AG08396 (cell line): ENCODE data around the gene C7orf57.

Source experiments
- DNase-seq: peaks from one replicate; pipeline ENCODE4 v3.0.0; 2012; ENCODE audit warnings: low spot score, mixed read lengths

C7orf57 gene

DNA sequence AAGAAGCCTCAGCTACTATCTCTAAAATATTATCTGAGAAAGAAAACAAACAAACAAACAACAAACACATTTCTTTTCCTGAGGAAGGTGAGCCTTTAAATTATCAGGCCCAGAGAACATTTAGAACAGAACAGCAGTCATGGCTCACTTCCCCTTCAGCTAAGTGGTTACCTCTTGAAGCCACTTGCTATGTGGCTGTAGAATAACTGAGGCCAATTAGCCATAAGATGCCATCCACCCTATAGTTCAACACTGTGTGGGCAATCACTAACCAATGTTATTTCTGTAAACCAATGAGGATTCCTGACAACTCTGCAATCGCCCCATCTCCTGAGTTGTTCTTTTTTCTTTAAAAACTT is 50.1 kb downstream of the C7orf57 start:
- DNase-seq: no peak

DNA sequence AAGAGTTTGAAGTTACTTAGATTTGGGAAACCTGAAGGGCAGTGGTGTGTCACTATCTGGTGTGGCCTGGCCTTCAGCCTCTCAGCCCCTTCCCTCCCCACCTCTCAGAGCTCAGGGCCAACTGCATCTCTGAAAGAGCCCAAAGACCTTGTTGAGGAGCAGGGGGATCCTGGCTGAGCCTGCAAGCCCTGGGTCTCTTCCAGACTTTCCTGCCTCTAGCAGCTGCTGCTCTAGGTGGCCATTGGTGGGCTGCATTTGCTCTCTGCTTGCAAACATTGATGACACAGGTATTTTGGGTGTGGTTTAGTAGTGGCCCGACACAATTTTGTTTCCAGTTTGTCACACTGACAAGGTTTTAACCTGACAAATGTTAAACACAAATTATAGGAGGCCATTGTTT is 50.6 kb downstream of the C7orf57 start:
- no peak for DNase-seq

DNA sequence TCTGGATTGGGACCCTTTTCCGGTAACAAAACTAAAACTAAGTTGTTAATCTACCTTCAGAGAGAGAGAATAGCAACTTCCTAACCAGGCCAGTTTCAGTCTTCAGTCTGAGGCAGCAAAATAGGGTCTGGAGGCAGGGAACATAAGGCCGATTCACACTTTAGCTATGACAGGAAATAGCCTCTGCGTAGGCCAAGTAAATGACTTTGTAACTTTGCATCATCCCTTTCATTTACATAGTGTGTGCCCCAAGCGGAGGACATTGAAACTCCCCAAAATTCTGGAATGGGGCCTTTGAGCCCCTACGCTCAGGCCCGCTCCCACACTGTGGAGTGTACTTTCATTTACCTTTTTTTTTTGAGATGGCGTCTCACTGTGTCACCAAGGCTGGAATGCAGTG is 52.0 kb downstream of the C7orf57 start:
- no peak for DNase-seq

DNA sequence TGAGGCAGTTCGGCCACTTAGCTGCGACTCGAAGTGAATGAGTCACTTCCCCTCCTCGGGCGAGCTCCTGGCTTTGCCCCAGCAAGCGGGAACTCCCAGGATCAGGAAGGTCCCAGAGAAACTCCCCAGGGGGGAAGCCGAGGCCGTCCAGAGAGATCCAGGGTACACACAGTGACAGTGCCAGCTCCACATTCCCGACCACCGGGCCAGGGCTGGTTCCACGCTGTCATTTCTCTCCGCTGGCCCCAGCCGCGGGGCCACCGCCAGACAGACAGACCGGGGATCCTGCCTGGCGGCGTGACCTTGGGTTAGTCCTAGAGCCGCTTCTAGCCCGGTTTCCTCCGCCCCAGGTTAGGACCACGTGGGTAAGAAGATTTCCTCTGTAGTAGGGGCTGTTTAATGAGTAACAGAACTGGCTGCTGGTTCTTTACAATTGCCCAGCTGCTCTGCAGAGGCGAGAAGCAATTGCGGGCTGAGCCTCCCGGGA is 53.3 kb downstream of the C7orf57 start:
- DNase-seq: peak; percentile 73

DNA sequence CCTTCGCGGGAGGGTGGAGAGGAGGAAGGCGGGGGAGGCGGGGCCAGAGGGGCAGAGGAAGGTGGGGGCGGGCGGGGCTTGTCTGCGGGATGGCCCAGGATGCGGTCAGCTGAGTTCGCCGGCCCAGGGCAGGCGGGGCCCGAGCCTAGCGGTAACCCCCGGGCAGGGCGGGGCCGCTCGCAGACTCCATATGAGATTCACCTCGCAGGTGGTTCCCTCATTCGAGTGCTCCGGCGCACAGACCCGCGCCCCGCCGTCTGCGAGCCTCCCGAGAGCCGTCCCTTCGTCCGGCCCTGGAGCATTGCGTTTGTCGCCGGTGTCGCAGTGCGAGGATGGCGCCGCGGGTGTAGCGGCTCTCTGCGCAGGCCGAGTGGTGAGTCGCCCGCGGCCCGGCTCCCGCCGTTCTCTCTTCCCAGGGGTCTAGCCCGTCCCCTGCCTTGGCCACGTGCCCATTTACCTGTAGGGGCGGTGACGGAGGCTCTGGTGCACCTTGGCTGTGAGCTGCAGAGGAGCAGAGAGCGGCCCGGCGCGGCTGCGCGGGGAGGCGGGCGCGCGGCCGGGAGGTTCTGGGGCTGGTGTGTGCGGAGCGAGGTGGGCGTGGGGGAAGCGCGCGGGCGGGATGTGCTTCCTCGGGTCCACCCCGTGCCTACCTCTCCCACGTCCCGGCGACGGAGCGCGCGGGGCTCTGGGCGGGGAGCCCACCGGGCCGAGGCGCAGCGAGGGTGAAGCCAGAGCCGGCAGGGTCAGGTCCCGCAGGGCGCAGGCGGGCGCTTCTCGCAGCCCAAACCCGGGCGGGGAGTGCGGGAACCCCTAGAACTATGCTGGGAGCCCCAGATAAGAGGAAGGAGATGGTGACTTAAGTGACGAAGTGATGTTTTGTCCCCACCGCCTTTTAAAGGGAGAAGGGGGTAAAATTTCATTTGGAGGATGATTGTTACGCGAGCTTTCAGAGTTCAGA is 54.0 kb downstream of the C7orf57 start, which contains the start of gene UPP1:
UPP1 (plus strand) TSS at position 220 of the 958 bp plus-strand sequence. CDS start 5,519 bp downstream, outside the sequence.
- peak; percentile 90 for DNase-seq

DNA sequence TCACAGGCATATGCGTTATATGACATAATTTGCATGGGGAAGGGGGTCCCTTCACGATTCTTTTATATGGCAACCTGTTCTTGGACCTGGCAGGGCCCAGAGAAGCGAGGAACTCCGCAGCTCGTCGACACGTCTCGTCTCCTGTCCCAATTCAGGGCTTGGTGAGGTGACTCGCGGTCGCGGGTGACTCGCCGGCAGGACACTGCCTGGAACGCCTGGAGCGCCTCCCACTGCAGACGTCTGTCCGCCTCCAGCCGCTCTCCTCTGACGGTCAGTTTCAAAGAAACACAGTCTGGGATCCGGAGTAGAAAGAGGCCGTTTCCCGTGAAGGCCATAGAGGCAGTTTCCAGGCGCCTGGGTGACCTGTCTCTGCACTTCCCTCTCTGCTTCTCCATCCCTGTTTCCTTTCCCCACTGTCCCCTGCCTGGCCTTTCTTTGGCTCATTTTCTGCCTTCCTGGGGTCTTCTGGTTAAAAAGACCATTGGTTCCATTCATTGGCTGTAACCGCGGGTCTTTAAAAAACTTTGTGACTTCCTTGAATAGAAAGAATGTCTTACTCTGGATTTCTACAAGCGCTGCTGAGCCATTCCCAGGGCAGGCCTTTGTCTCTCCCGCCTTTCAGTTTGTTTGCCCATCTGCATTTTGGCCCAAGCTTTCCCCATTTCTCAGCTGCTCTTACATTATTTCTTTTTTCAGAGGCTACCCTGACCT is 54.9 kb downstream of the C7orf57 start:
- no peak for DNase-seq

DNA sequence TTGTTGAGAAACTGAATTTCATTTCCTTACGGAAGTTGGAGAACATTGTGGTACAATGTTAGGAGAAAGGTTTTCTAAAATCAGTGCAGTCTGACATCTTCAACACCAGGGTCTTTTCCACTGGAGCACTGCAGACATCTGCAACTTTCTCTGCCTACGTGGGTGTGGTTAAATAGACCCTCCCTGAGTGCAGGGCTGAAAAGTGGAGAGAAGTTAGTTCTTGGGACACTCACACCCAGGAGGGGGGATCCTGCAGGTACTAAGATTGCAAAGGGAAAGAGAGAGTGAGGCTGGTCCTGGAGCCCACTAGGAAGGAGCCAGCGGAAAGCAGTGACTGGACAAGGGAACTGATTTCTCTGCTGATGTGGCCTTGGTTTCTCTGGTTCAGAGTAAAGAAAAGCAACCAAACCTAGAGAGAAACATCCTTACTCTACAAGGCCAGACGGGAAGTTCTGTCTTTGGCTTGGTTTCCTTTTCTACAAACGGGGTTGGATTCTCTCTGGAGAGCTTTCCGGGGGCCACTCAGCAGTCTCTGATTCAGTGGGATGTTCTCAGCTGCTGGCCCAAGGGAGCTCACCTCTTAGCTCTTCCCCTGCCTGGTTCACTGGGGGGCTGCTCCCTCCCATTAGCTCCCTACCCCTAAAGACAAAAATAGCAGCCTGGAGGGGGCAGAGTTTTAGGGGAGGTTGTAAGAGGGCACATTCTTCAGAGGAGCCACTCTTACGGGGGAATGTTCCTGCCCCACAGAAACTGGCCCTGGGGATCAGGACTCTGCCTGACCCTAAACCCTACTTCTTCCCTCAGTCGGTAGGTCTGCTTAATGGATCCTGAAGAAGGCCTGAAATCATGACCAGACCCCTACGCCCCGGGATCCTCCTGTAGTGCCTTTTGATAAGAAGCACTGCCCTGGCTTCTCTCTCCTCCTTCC is 56.4 kb downstream of the C7orf57 start:
- no peak for DNase-seq

DNA sequence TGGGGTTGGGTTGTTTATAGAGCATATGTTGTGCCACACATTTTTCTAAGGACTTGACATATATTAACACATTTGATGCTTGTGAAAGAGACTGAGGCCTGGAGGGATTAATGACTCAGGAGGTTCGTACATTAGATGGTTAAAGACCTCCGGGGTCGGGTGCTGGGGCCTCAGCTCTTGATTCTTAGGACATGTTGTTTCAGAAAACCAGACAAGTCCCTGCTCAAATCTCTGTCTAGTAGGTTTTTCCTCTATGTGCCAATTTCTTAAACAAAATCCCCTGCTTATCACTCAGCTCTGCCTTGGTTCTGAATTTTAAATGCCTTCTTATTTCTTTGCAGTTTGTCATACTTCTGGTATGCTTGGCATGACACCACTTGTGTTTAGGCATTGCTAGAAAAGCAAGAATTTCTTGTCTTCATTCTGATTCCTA is 59.5 kb downstream of the C7orf57 start:
- peak; percentile 65 for DNase-seq

DNA sequence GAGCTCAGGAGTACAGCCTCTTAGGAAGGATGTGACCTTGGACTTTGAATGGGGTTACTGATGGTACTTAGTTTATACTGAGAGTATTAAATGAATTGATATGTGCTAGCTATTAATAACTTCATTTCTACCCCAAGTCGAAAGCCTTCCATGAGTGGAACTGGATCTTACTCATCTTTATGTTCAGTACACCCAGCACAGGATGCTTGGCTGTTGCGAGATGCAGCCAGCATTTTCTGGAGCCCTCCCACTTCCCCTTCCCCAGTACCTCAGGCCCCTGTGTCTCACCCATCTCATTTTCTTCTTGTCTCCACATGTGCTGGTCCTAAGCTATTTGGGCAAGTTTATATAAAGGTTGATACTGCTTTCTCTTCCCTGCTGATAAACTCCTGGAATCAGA is 60.9 kb downstream of the C7orf57 start:
- no peak for DNase-seq

DNA sequence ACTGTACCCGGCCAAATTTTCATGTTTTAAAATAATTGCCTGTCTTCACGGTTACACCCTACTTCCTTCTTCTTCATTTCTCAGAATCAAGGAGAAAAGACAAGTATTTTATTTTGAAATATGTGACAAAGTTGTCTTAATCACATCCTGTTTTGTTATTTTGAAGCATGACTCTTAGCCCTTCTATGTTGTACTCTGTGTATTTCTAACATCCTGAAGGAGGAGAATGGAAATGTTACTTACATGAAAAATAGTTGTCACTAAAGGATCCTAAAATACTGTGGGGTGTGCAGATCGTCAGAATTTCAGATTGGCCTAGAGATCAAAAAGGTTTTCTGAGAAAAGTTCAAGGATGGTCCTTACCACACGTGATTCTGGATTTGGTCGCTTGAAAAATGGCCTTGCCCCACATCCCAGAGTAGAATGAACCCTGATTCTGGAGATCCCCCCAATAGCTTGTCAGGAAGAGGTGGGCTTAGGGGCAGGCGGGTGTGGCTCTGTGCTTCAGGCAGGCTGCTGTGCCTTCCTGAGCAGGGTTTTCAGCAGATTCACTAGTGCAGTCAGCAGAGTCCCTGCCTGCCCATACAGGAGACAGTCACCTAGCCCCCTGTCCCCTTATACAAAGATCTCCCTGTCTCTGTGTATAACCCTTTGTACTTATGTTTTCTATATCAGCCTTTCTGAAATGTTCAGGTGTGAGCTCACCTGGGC is 62.3 kb downstream of the C7orf57 start:
- no peak for DNase-seq

DNA sequence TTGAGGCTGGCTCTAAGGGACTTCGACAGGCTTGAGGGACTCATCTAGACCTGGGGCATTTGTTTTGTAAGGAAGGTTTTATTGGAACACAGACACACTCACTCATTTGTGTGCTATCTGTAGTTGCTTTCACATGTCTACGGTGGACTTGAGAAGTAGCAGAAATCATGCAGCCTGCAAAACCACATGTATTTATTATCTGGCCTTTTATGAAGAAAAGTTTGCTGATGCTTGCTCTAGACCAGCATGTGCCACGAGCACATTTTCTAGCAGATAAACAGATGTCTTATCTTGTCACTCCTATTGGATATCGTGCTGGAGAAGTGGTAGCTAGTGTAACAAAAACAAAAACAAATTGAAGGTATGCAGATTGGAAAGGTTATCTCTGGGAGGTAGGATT is 63.5 kb downstream of the C7orf57 start:
- DNase-seq: no peak

DNA sequence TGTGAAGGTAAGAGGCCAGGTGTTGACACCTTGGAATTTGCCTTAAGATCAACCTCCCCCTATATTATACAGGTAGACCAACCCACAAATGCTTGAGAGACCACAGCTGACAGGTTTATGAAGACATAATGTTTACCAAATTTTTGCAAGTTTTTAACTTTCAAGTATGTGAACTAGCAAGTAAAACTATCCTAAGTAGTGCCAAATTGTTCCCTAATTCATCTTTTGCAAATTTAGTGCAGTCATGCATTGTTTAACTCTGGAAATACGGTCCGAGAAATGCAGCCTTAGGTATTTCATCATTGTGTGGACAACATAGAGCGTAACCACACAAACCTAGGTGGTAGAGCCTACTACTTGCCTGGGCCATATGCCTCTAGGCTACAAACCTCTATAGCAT is 64.4 kb downstream of the C7orf57 start:
- DNase-seq: no peak

DNA sequence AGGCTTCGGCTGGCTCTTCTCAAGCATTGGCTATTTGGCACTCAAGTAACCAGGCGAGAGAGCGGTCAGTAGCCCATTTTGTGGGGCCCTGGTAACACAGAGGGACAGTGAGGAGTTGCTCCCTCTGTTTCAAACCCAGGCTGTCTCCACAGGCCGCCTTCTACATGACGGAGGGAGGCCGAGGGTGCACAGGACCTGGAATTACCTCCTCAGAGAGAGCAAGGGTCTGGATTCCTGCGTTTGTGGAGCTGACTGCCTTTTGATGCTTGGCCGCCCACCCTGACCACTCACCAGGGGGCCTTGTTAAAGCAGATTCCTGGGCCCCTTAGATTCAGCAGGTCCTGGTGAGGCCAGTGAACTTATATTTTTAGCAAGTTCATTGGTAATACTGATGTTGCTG is 66.0 kb downstream of the C7orf57 start:
- DNase-seq: no peak

DNA sequence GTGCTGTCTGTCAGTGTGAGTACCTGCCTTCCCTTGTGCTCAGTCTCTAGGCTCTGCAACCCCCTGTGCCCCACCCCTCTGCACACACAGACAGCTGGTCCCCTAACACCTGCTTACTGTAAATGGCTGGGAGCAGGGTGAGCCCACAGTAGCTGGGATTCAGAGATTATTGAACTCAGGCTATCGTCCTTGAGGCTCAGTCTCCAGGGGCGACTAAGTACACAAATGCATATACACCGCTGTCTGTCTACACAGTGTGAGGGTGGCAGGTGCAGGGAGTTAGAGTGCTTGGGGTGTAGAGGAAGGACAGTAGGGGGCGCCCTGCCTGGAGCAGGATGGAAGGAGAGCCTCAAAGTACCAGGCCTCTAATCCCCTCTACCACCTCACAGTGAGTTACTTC is 66.6 kb downstream of the C7orf57 start:
- DNase-seq: no peak

DNA sequence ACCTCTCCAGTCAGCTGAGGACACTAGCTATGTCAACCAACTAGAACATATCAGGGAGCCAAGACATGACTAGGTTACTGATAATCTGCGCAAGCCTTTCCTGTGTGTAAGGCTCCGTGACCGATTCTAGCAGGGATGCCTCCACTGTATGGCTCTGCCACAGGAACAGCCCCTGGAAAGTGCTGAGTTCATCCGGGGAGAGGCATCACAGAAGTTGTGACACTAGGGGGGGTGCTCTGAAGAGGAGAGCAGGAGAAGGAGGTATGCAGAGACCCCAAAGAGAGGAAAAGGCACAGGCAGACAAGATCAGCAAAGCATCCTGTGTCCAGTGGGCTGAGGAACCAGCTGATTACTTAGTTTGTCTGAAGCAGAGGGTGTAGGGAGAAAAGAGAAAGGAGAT is 67.2 kb downstream of the C7orf57 start:
- DNase-seq: no peak

DNA sequence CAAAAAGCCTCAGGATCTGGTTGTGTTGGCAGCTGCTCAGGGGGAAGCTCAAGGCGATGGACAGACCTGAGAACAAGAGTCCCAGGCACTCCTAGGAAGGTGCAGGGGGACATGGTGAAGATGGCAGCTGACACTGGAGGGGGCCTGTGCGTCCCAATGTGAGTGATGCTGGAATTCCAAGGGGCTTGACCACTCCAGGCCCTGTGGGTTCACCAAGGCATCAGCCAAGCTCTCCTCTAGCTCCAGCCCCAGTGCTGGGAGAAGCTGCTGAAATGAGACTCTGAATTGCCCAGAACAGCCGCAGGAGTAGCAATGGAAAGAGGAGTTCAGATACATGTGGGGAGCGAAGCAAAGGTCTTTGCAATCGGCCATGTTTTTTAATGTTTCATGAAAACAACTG is 69.7 kb downstream of the C7orf57 start:
- no peak for DNase-seq

DNA sequence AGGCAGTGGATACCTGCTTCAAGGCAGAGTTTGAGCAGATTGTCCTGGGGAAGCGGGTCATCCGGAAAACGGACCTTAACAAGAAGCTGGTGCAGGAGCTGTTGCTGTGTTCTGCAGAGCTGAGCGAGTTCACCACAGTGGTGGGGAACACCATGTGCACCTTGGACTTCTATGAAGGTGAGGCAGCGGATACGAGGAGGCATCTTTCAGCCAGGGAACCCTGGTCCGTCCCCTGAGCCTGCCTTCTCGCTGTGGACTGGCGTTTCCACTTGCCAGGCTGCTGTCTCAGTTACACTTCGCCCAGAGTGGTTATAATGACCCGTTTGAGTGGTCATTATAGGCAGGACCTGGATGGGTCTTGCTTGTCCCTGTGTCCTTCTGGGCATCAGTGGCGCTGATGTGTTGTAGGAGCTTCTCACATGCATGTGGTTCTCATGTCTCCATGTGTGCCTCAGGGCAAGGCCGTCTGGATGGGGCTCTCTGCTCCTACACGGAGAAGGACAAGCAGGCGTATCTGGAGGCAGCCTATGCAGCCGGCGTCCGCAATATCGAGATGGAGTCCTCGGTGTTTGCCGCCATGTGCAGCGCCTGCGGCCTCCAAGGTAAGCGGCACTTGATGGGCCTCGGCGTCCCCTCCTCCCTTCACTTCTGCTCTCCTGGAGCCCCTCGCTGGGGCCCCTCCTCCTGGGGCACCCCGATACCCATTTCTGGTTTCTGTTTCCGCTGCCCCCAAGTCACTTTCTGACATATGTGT is 71.7 kb downstream of the C7orf57 start:
- no peak for DNase-seq

DNA sequence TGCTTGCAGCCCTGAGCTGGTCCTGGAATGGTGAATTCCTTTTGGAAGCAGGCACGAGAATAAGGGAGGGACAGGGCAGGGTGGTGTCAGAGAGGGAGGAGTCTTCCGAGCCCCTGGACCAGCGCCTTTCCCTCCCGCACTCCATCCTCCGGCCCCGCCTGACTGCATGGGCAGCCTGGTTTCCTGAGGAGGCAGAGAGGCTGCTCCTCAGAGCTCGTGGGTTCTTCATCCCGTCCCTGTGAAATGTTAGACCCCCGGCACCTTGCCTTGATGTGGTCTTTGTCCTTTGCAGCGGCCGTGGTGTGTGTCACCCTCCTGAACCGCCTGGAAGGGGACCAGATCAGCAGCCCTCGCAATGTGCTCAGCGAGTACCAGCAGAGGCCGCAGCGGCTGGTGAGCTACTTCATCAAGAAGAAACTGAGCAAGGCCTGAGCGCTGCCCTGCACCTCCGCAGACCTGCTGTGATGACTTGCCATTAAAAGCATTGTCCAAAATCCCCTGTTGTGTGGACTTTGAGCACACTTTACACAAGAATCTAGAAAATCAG is 72.7 kb downstream of the C7orf57 start:
- no peak for DNase-seq

DNA sequence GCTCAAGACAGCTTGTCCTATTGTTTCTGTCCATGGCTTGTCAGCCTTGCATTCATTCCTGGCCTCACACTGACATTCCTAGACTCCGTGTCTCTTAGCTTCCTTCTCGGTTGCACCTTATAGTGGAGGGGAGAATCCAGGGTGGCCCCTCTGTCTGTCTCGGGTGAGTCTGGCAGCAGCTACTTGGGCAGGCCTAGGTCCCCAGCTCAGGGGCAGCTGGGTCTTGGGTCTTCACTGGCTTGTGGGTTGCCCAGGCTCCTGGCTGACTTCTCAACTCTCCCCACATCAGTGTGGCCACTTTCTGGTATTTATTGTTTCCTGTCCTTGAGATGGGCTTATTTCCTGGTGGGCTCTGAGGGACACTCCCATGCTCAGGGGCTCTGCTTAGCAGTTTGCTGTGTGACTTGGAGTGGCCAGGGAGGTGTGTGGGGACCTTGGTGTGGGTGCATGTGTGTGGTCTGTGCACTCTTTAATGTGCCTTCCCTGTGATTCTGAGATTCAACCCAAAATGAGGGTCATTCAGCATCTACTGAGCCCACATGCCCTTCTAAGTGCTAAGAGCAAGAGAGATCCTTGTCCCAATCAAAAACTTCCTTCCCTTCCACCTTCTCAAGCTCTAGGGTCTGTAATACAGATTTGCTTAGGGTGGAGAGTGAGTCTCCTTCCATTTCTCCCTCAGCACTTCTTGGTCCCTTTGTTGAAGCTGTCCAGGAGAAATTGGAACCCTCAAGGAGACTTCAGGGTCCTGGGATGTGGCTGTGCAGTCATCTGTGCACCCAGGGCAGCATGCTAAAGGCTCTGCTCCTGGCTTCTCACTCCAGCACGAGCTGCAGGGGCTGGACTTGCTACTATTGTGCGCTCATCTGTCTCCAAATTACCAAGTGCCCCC is 73.9 kb downstream of the C7orf57 start:
- DNase-seq: no peak
